Choroid plexus epithelial cell (primary cell): ENCODE measurements around the gene SLITRK1.
A peak's percentile ranks its signal among the peaks of the same experiment; 100 is the strongest.

Experiments used
- DNase-seq: peaks from one replicate; pipeline ENCODE4 v3.0.0-alpha.2; 2010; ENCODE audit warnings: low read depth
- H3K4me3 ChIP-seq: 2 replicates; pipeline ENCODE4 v1.5.1; 2011; ENCODE audit warnings: low read depth, mild to moderate bottlenecking, control low read depth, low read length, moderate library complexity
- TF ChIP-seq, protein P1 (sequence below): conservative IDR thresholded peaks from 2 replicates; pipeline ENCODE4 v1.5.1; 2011; ENCODE audit warnings: low read depth, mild to moderate bottlenecking, control low read depth, inconsistent platforms, low read length, moderate library complexity

The SLITRK1 gene

GRCh38 chr13:83905641-83906040 is 23.4 kb upstream of the SLITRK1 start:
- TF ChIP-seq, protein P1, sequence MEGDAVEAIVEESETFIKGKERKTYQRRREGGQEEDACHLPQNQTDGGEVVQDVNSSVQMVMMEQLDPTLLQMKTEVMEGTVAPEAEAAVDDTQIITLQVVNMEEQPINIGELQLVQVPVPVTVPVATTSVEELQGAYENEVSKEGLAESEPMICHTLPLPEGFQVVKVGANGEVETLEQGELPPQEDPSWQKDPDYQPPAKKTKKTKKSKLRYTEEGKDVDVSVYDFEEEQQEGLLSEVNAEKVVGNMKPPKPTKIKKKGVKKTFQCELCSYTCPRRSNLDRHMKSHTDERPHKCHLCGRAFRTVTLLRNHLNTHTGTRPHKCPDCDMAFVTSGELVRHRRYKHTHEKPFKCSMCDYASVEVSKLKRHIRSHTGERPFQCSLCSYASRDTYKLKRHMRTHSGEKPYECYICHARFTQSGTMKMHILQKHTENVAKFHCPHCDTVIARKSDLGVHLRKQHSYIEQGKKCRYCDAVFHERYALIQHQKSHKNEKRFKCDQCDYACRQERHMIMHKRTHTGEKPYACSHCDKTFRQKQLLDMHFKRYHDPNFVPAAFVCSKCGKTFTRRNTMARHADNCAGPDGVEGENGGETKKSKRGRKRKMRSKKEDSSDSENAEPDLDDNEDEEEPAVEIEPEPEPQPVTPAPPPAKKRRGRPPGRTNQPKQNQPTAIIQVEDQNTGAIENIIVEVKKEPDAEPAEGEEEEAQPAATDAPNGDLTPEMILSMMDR, result no peak
- no peak for DNase-seq
- H3K4me3 ChIP-seq, result no peak overlapping the region

DNA sequence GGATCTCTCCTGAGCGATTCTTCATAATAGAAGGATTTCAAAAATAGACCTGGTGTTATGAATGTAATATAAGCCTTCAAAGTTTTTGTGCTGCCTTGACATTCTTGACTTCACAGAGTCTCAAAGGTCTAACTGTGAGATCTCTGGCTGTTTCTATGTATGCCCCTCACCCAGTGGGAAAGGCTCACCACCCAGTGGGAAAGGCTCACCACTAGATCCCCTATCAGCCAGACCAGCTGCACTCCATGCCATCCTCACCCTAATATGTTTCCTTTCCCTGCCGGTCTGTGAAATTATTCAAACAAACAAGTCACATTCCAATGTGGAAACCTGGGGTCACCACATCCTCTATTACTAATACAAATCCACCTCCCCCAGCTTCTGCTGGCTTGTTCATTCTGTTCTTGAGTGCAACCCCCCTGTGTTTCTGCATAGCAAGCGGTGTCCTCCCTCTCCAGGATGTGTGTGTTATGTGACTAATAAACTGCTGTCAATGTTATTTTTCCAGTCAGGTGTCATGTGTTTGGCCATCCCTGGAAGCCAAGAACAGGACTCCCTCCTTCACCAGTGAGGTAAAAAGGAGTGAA is 13.8 kb upstream of the SLITRK1 start:
- H3K4me3 ChIP-seq, result no peak overlapping the region
- TF ChIP-seq, protein P1, result no peak
- DNase-seq, result peak; percentile 66

DNA sequence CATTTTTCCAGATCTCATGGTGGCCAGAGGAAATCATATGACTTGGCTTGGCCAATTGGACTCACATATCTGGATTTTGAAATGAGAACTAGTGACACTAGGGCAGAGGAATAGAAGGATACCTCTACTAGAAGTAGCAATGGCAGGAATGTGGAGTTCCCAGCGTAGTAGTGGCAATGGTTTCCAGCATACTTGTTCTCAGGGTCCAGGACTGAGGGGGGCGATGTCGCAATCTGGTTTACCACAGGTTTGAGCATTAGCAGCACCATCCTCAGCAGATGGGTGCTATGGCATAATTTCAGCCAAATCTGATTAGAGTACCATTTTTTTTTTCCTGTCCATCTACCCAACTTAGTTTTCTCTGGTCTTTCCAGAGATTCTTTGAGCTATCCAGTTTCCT is 8.1 kb upstream of the SLITRK1 start:
- no peak overlapping the region for H3K4me3 ChIP-seq
- TF ChIP-seq, protein P1, result no peak
- DNase-seq, result no peak

DNA sequence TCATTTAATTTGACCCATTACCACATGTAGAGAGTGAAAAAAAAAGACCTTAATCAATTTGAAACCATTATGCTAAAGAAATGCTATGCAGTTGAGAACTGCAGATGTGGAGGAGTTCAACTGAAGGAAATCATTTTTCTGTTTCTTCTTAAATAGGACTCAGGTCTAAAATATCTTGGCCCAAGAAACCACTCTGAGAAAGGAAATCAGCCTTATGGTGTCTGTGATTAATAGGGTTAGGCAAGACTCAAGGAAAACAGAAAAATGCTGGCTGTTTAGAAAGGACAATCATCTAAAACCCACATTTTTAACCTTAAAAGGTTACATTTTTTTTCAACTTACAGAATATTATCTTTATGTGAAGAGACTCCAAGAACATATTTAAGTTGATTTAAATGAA is 1.9 kb upstream of the SLITRK1 start:
- DNase-seq, result peak; percentile 21

GRCh38 chr13:83883061-83883523 is 818 bp upstream of the SLITRK1 start:
- TF ChIP-seq, protein P1, result no peak
- no peak overlapping the region for H3K4me3 ChIP-seq
- DNase-seq, result no peak

More for the DNA sequence above, 1.9 kb upstream of the SLITRK1 start:
- TF ChIP-seq, protein P1, result no peak
- no peak overlapping the region for H3K4me3 ChIP-seq

DNA sequence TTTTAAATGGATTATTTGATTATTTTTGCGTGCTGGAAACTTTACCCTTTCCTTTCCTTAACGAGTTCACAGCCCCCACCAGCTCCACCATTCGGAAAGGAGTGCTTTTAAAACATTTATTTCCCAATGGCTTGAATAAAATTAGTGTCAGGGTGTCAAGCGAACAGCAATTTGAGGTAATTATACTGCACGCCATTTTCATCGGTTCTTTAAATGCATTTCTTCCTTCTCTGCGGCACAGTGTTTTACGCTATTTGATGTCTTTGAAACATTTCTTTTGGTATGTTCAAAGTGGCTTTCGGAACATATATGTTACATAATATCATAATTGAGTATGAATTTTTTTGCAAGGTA is 309 bp upstream of the SLITRK1 start:
- DNase-seq, result no peak
- TF ChIP-seq, protein P1, result no peak
- peak overlapping the region; percentile 20 for H3K4me3 ChIP-seq

- peak overlapping the region; percentile 23 for H3K4me3 ChIP-seq
- TF ChIP-seq, protein P1, result no peak
- DNase-seq, result no peak
These were observed 1.1 kb downstream of the SLITRK1 start for GRCh38 chr13:83881140-83881684.
